B cell (primary cell): ENCODE measurements around the gene ADARB2. TPM values are rescaled to one million over a fixed set of nuclear protein-coding genes. Genes with fewer than 3 reads are reported as not detected.

Source experiments
- ATAC-seq: fragments of 200-7000 bp; cut with Tn5 transposase; one replicate; pipeline ENCODE4 v1.10.0; 2021; ENCODE audit warnings: low read depth, mild to moderate bottlenecking, moderate number of reproducible peaks, moderate library complexity
- CTCF ChIA-PET: fragments of 350-600 bp; sonication (Branson Sonifier 250); formaldehyde crosslinking; loops from one replicate; lab custom pipeline; 2021; ENCODE audit warnings: antibody characterized with exemption, inconsistent platforms; lab: Charles Lee
- POLR2A ChIA-PET: fragments of 350-600 bp; sonication (Branson Sonifier 250); formaldehyde crosslinking; loops from one replicate; lab custom pipeline; 2021; ENCODE audit warnings: antibody characterized with exemption; lab: Charles Lee
- DNase-seq: peaks from one replicate; pipeline ENCODE4 v3.0.0; 2013
- H2AFZ ChIP-seq: 2 replicates; pipeline ENCODE4 v1.6.1; 2012; ENCODE audit warnings: mild to moderate bottlenecking, low read depth, low read length; ENCODE audit not compliant: insufficient read depth, poor library complexity, severe bottlenecking
- H3K27ac ChIP-seq, 2 donors: 1 replicate in 1 of 2; 2 replicates in 1 of 2; pipeline ENCODE4 v1.5.1; 2012 to 2013; ENCODE audit warnings: low read length in 2 of 2, mild to moderate bottlenecking in 2 of 2, moderate library complexity in 1 of 2
- H3K27me3 ChIP-seq, 4 experiments: fragments of 200-600 bp in 1 of 4; sonication (generic) in 1 of 4; replicated peaks in 1 of 4; 1 replicate in 2 of 4; 2 replicates in 2 of 4; pipeline versions ENCODE4 v1.6.1 to v1.7.0; 2013 to 2016; ENCODE audit warnings: low read length in 3 of 4, mild to moderate bottlenecking in 2 of 4, mixed read lengths in 1 of 4, moderate library complexity in 1 of 4; ENCODE audit not compliant: insufficient read depth in 4 of 4, control insufficient read depth in 3 of 4; ENCODE audit errors: control extremely low read depth in 1 of 4
- H3K36me3 ChIP-seq, 2 experiments: replicated peaks in 1 of 2; 1 replicate in 1 of 2; 2 replicates in 1 of 2; pipeline versions ENCODE4 v1.6.1 to v1.7.1; 2013; ENCODE audit warnings: low read length in 1 of 2; ENCODE audit not compliant: insufficient read depth in 2 of 2, control insufficient read depth in 1 of 2; ENCODE audit errors: control extremely low read depth in 1 of 2, extremely low read depth in 1 of 2
- H3K4me1 ChIP-seq, 2 donors: fragments of 200-600 bp in 1 of 2; sonication (generic) in 1 of 2; 1 replicate in 1 of 2; 2 replicates in 1 of 2; pipeline versions ENCODE4 v1.5.1 to v1.6.1; 2013 to 2017; ENCODE audit warnings: low read length in 2 of 2; ENCODE audit not compliant: control insufficient read depth in 2 of 2, insufficient read depth in 2 of 2
- H3K4me2 ChIP-seq: replicated peaks from 2 replicates; pipeline ENCODE3; 2012; ENCODE audit warnings: mild to moderate bottlenecking, low read depth, low read length; ENCODE audit not compliant: poor library complexity, severe bottlenecking
- H3K4me3 ChIP-seq, 5 experiments: fragments of 200-600 bp in 1 of 5; sonication (generic) in 1 of 5; 1 replicate in 3 of 5; 2 replicates in 2 of 5; pipeline versions ENCODE4 v1.5.1 to v1.7.0; 2011 to 2016; ENCODE audit warnings: low read length in 4 of 5, mild to moderate bottlenecking in 4 of 5, low read depth in 2 of 5, control low read depth in 1 of 5, moderate library complexity in 1 of 5; ENCODE audit not compliant: insufficient read depth in 1 of 5; ENCODE audit errors: control extremely low read depth in 1 of 5, extremely low read depth in 1 of 5
- H3K79me2 ChIP-seq: fragments of 200-600 bp; sonication (generic); one replicate; pipeline ENCODE4 v1.6.0; 2016; ENCODE audit warnings: low read length; ENCODE audit not compliant: control insufficient read depth, insufficient read depth
- H3K9ac ChIP-seq: fragments of 200-600 bp; sonication (generic); 2 replicates; pipeline ENCODE4 v1.6.1; 2017; ENCODE audit warnings: mild to moderate bottlenecking, low read length, moderate library complexity
- H3K9me3 ChIP-seq, 3 donors: one replicate each; pipeline versions ENCODE4 v1.6.1 to v1.7.1; 2013; ENCODE audit warnings: low read length in 2 of 3; ENCODE audit not compliant: control insufficient read depth in 2 of 3, insufficient read depth in 1 of 3; ENCODE audit errors: control extremely low read depth in 1 of 3
- H4K20me1 ChIP-seq: 2 replicates; pipeline ENCODE4 v1.6.0; 2012; ENCODE audit warnings: mild to moderate bottlenecking, low read length; ENCODE audit not compliant: insufficient read depth, control insufficient read depth, poor library complexity, severe bottlenecking
- H3K27ac Mint-ChIP-seq: one replicate; pipeline ENCODE4 v1.8.0; 2021; ENCODE audit warnings: mixed read lengths
- H3K27me3 Mint-ChIP-seq: one replicate; pipeline ENCODE4 v1.8.0; 2021; ENCODE audit warnings: mixed read lengths
- H3K4me1 Mint-ChIP-seq: one replicate; pipeline ENCODE4 v1.8.0; 2021; ENCODE audit warnings: mixed read lengths
- H3K4me3 Mint-ChIP-seq: one replicate; pipeline ENCODE4 v1.8.0; 2021; ENCODE audit warnings: mixed read lengths
- H3K9me3 Mint-ChIP-seq: one replicate; pipeline ENCODE4 v1.8.0; 2022; ENCODE audit warnings: mixed read lengths; ENCODE audit not compliant: insufficient read depth
- EZH2 ChIP-seq: IDR thresholded peaks from 2 replicates; pipeline ENCODE4 v1.6.1; 2012; ENCODE audit warnings: borderline replicate concordance, low read depth, mild to moderate bottlenecking, moderate library complexity, low read length; ENCODE audit not compliant: insufficient read depth, poor library complexity, severe bottlenecking
- WGBS: methylation state at CpG from one replicate; pipeline ENCODE4 v1.1.5; 2013; ENCODE audit warnings: missing lambda C conversion rate; ENCODE audit not compliant: insufficient coverage; 5-methylcytosine and 5-hydroxymethylcytosine counted together
- intact Hi-C: fragments of 100-400 bp; cut with micrococcal nuclease; formaldehyde crosslinking; loops from one replicate; pipeline ENCODE4 v1.10.0; 2022
- polyA plus RNA-seq: library from polyadenylated mRNA; depleted of rRNA; stranded (reverse); fragments of >200 nt; gene quantifications from 2 replicates; pipeline ENCODE4 v1.2.3, GENCODE V29; 2012
- total RNA-seq, 2 donors: library from RNA; stranded (reverse); fragments of 120-200 nt in 1 of 2; gene quantifications; 1 replicate in 1 of 2; 2 replicates in 1 of 2; pipeline versions ENCODE4 v1.2.3 to v1.2.4, GENCODE V29; 2013 to 2022
- TF ChIP-seq, protein P1 (sequence below): fragments of 200-600 bp; IDR thresholded peaks from one replicate; pipeline ENCODE4 v1.8.0; 2022; ENCODE audit warnings: antibody characterized with exemption, mild to moderate bottlenecking

The ADARB2 gene
- total and polyA plus RNA-seq, 2 donors (not counting 1 experiment from before 2014, with no cell fraction given) = 0.13 to 0.96 TPM

DNA sequence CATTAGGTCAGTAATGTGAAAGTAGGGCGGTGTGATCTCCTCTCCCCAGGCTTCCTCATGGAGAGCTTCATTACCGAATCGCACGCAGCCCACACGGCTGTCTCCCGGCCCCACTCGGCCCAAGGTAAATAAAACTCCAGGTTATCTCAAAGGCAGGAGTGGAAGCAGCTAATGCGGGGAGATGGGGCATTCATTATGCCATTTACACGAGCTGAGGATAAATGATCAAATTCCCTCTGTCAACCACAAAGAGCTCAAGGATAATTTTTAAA is 93.5 kb downstream of the ADARB2 start:
- Histone ChIP-seq H3K27ac (no peak overlapping the region), H3K9me3 (no peaks in the 10 kb centered on the region), H3K79me2 (no peaks in the 10 kb centered on the region), H3K36me3 (no peaks in the 10 kb centered on the region), H3K4me2 (no peak overlapping the region), H2AFZ (no peak overlapping the region), H3K4me3 (no peak overlapping the region), H4K20me1 (no peaks in the 10 kb centered on the region), H3K27me3 (peaks cover 0 to 20% (median 0%) of the 10 kb centered on the region in 4 experiments), H3K9ac (no peak overlapping the region), H3K4me1 (peaks cover 6 to 7% of the 10 kb centered on the region in 2 donors)
- no peak overlapping the region for H3K27ac Mint-ChIP-seq
- no peak overlapping the region for H3K4me3 Mint-ChIP-seq
- TF ChIP-seq, protein P1, sequence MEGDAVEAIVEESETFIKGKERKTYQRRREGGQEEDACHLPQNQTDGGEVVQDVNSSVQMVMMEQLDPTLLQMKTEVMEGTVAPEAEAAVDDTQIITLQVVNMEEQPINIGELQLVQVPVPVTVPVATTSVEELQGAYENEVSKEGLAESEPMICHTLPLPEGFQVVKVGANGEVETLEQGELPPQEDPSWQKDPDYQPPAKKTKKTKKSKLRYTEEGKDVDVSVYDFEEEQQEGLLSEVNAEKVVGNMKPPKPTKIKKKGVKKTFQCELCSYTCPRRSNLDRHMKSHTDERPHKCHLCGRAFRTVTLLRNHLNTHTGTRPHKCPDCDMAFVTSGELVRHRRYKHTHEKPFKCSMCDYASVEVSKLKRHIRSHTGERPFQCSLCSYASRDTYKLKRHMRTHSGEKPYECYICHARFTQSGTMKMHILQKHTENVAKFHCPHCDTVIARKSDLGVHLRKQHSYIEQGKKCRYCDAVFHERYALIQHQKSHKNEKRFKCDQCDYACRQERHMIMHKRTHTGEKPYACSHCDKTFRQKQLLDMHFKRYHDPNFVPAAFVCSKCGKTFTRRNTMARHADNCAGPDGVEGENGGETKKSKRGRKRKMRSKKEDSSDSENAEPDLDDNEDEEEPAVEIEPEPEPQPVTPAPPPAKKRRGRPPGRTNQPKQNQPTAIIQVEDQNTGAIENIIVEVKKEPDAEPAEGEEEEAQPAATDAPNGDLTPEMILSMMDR = no peak
- TF ChIP-seq EZH2 = no peak
- intact Hi-C loops = loop anchor here (1.0 kb wide), 1 partner anchor 223 kb away; no protein-coding TSS in a partner anchor
- 85% methylated on average over 7 of the region's 9 CpGs for WGBS
- DNase-seq (no peak), ATAC-seq (no peak)
- peaks cover 36% of the 10 kb centered on the region for H3K27me3 Mint-ChIP-seq
- H3K9me3 Mint-ChIP-seq = no peaks in the 10 kb centered on the region
- ChIA-PET CTCF (interaction anchor here (0.7 to 1.0 kb wide), 2 partner anchors 155 to 224 kb away, joined by 3 read pairs; no protein-coding TSS in a partner anchor), POLR2A (no interaction called here)
- peaks cover 10% of the 10 kb centered on the region for H3K4me1 Mint-ChIP-seq

DNA sequence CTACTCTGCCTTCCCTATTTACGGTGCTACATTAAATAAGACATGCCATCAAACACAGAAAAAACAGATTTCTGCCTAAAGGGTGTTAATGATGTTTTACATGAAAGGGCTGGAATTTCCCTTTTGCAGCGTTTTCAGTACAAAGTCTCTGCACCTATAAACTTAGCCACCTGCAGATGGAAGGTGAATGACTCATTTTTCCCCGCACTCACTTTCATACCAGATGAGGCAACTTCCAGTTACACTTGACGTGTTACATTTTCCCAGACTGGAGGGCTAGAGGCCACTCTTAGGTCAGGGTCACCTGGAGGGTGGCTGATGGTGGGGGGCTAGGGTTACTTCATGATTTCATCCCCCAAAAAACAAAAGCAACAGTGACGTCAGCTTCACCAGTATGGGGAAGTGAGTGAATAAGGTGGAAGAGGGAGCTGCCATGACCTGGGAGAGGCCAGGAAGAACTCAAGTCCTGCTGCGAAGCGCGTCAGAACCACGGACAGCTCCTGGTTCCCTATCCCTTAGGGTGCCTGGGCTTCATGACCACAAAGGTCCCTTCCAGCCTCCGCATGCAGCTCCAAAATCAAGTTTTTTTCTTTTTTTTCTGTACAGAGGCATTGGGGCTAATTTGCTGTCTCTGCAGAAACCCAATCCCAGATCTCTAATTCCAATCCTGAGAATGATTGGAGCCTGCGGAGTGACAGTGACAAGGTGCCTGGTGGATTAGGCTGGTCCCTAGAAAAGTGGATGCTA is 94.0 kb downstream of the ADARB2 start:
- no peak overlapping the region for H3K4me3 Mint-ChIP-seq
- DNase-seq = no peak
- no peaks in the 10 kb centered on the region for H3K9me3 ChIP-seq

More for the DNA sequence above, 94.0 kb downstream of the ADARB2 start:
- H3K4me1 Mint-ChIP-seq = peaks cover 8% of the 10 kb centered on the region
- H3K9me3 Mint-ChIP-seq = no peaks in the 10 kb centered on the region
- Histone ChIP-seq H3K4me1 (peaks cover 6 to 7% of the 10 kb centered on the region in 2 donors), H3K36me3 (no peaks in the 10 kb centered on the region), H2AFZ (no peak overlapping the region), H3K27me3 (peaks cover 0 to 20% (median 0%) of the 10 kb centered on the region in 4 experiments), H3K9ac (no peak overlapping the region), H3K4me2 (peak overlapping the region; percentile 32), H4K20me1 (no peaks in the 10 kb centered on the region), H3K27ac (no peak overlapping the region), H3K4me3 (no peak overlapping the region), H3K79me2 (no peaks in the 10 kb centered on the region)
- POLR2A ChIA-PET = no interaction called here
- peaks cover 35% of the 10 kb centered on the region for H3K27me3 Mint-ChIP-seq
- TF ChIP-seq, protein P1 = no peak
- no peak for TF ChIP-seq EZH2
- peak; percentile 73 for ATAC-seq
- H3K27ac Mint-ChIP-seq = no peak overlapping the region
- WGBS = 39% methylated on average over 8 of the region's 11 CpGs
- CTCF ChIA-PET = interaction anchor here (0.7 to 1.0 kb wide), 2 partner anchors 154 to 223 kb away, joined by 3 read pairs; no protein-coding TSS in a partner anchor
- intact Hi-C loops = loop anchor here (1.0 kb wide), 1 partner anchor 222 kb away; no protein-coding TSS in a partner anchor
